HG03066 (cell line): ENCODE measurements around the gene BACH2.

Source experiments
- ATAC-seq: cut with Tn5 transposase; IDR thresholded peaks from one replicate; pipeline ENCODE4 v1.9.1; 2021; ENCODE audit warnings: low read depth; ENCODE audit not compliant: unreplicated experiment

Gene BACH2

GRCh38 chr6:89956182-89956581, 340.5 kb downstream of the BACH2 start:
- ATAC-seq: no peak

GRCh38 chr6:89955364-89955763, 341.3 kb downstream of the BACH2 start:
- ATAC-seq: no peak

- no peak for ATAC-seq
These were observed 341.9 kb downstream of the BACH2 start for GRCh38 chr6:89954721-89955148.

- ATAC-seq: no peak
These were observed 344.0 kb downstream of the BACH2 start for GRCh38 chr6:89952686-89953085.

GRCh38 chr6:89952105-89952671, 344.5 kb downstream of the BACH2 start:
- no peak for ATAC-seq

- ATAC-seq: no peak
These were observed 345.0 kb downstream of the BACH2 start for GRCh38 chr6:89951574-89952104.

GRCh38 chr6:89950879-89951391, 345.7 kb downstream of the BACH2 start:
- no peak for ATAC-seq

- no peak for ATAC-seq
These were observed 346.2 kb downstream of the BACH2 start for GRCh38 chr6:89950446-89950845.

- no peak for ATAC-seq
These were observed 347.8 kb downstream of the BACH2 start for GRCh38 chr6:89948876-89949275.

GRCh38 chr6:89944826-89945407, 351.7 kb downstream of the BACH2 start:
- ATAC-seq: no peak

- no peak for ATAC-seq
These were observed 352.4 kb downstream of the BACH2 start for GRCh38 chr6:89944181-89944755.

GRCh38 chr6:89942601-89943000, 354.0 kb downstream of the BACH2 start:
- ATAC-seq: no peak

GRCh38 chr6:89941763-89942497, 354.7 kb downstream of the BACH2 start:
- ATAC-seq: no peak

GRCh38 chr6:89941031-89941762, 355.4 kb downstream of the BACH2 start:
- no peak for ATAC-seq

- peak; percentile 73 for ATAC-seq
These were observed 356.2 kb downstream of the BACH2 start for GRCh38 chr6:89940225-89941027.

GRCh38 chr6:89939144-89939543, 357.5 kb downstream of the BACH2 start:
- ATAC-seq: no peak

GRCh38 chr6:89938014-89938413, 358.6 kb downstream of the BACH2 start:
- ATAC-seq: no peak

- ATAC-seq: no peak
These were observed 360.5 kb downstream of the BACH2 start for GRCh38 chr6:89936177-89936576.

- ATAC-seq: no peak
These were observed 361.8 kb downstream of the BACH2 start for GRCh38 chr6:89934685-89935366.
